Keratinocyte (primary cell): ENCODE measurements around the gene SYNDIG1. TPM values are rescaled to one million over a fixed set of nuclear protein-coding genes. Genes with fewer than 3 reads are reported as not detected.

Experiments used
- DNase-seq: peaks from one replicate; pipeline ENCODE4 v3.0.0-alpha.2; 2011; ENCODE audit warnings: low read depth, missing footprints, low spot score
- FAIRE-seq: peaks from 2 replicates; lab custom pipeline; 2011; peaks lifted over from hg19 to GRCh38; lab: Jason Lieb, UNC
- H2AFZ ChIP-seq: 2 replicates; pipeline ENCODE4 v1.6.0; 2012; ENCODE audit warnings: low read length, control low read depth, inconsistent platforms; ENCODE audit not compliant: control insufficient read depth
- H3K27ac ChIP-seq: 2 replicates; pipeline ENCODE4 v1.5.1; 2011; ENCODE audit warnings: low read length; ENCODE audit not compliant: control insufficient read depth, insufficient read depth
- H3K27me3 ChIP-seq: 3 replicates; pipeline ENCODE4 v1.6.0; 2011; ENCODE audit warnings: low read length; ENCODE audit not compliant: control insufficient read depth, insufficient read depth; ENCODE audit errors: extremely low read depth
- H3K36me3 ChIP-seq, 2 experiments: 2 replicates in 1 of 2; 3 replicates in 1 of 2; pipeline ENCODE4 v1.5.1; 2011; ENCODE audit warnings: low read length in 2 of 2, mild to moderate bottlenecking in 1 of 2; ENCODE audit not compliant: control insufficient read depth in 2 of 2, insufficient read depth in 2 of 2; ENCODE audit errors: extremely low read depth in 1 of 2
- H3K4me1 ChIP-seq: 3 replicates; pipeline ENCODE4 v1.5.1; 2011; ENCODE audit warnings: low read length; ENCODE audit not compliant: control insufficient read depth, insufficient read depth; ENCODE audit errors: extremely low read depth
- H3K4me2 ChIP-seq: 3 replicates; pipeline ENCODE4 v1.6.0; 2011; ENCODE audit warnings: low read depth, low read length; ENCODE audit not compliant: control insufficient read depth, insufficient read depth; ENCODE audit errors: extremely low read depth
- H3K4me3 ChIP-seq, 3 experiments: fragments of 200-600 bp in 1 of 3; sonication (generic) in 1 of 3; 2 replicates in 2 of 3; 3 replicates in 1 of 3; pipeline ENCODE4 v1.5.1; 2011 to 2016; ENCODE audit warnings: low read length in 3 of 3, mild to moderate bottlenecking in 3 of 3, control low read depth in 2 of 3, inconsistent platforms in 1 of 3, low read depth in 1 of 3, mixed read lengths in 1 of 3, mixed run types in 1 of 3, moderate library complexity in 1 of 3; ENCODE audit not compliant: control insufficient read depth in 2 of 3, insufficient read depth in 2 of 3; ENCODE audit errors: extremely low read depth in 1 of 3
- H3K79me2 ChIP-seq: 2 replicates; pipeline ENCODE4 v1.6.0; 2012; ENCODE audit warnings: low read length; ENCODE audit not compliant: control insufficient read depth, insufficient read depth
- H3K9ac ChIP-seq: 3 replicates; pipeline ENCODE4 v1.6.0; 2011; ENCODE audit warnings: low read length; ENCODE audit not compliant: control insufficient read depth, insufficient read depth; ENCODE audit errors: extremely low read depth
- H3K9me1 ChIP-seq: 3 replicates; pipeline ENCODE4 v1.6.0; 2011; ENCODE audit warnings: low read length; ENCODE audit not compliant: control insufficient read depth, insufficient read depth; ENCODE audit errors: extremely low read depth
- H3K9me3 ChIP-seq: 2 replicates; pipeline ENCODE4 v1.5.1; 2012; ENCODE audit warnings: low read depth, low read length; ENCODE audit not compliant: control insufficient read depth
- H4K20me1 ChIP-seq: 3 replicates; pipeline ENCODE4 v1.6.0; 2011; ENCODE audit warnings: low read length; ENCODE audit not compliant: control insufficient read depth, insufficient read depth; ENCODE audit errors: extremely low read depth
- EZH2 ChIP-seq: IDR thresholded peaks from one replicate; pipeline ENCODE4 v1.6.1; 2012; ENCODE audit warnings: inconsistent platforms, mild to moderate bottlenecking, low read length, moderate library complexity
- dilution Hi-C: fragments of 300-500 bp; cut with MboI; formaldehyde crosslinking; loops from one replicate; pipeline ENCODE4 v1.7.0; 2020; ENCODE audit warnings: low sequenced_read_pairs; ENCODE audit not compliant: extremely low pct_ligation_motif_present
- polyA plus RNA-seq, 5 experiments: library from polyadenylated mRNA; depleted of rRNA in 3 of 5; stranded (reverse) in 3 of 5; stranded (forward) in 1 of 5; unstranded in 1 of 5; fragments of >200 nt; gene quantifications; 1 replicate in 1 of 5; 2 replicates in 3 of 5; 3 replicates in 1 of 5; pipeline versions ENCODE4 v1.2.1 to v1.2.3, GENCODE V29; 2011 to 2012; ENCODE audit warnings: missing spikeins in 2 of 5, low read depth in 1 of 5, low replicate concordance in 1 of 5
- TF ChIP-seq, protein P1 (sequence below), 3 experiments: IDR thresholded peaks in 1 of 3; conservative IDR thresholded peaks in 1 of 3; optimal IDR thresholded peaks in 1 of 3; 2 replicates in 2 of 3; 3 replicates in 1 of 3; pipeline versions ENCODE3 to v1.5.1; 2011; ENCODE audit warnings: low read length in 3 of 3, mild to moderate bottlenecking in 3 of 3, moderate library complexity in 2 of 3, control low read depth in 1 of 3, inconsistent platforms in 1 of 3; ENCODE audit not compliant: insufficient read depth in 2 of 3; ENCODE audit errors: extremely low read depth in 1 of 3

Gene SYNDIG1
- polyA plus RNA-seq, 1 donor (not counting 4 experiments of a cell fraction or from before 2014, with no cell fraction given) = 0.38 TPM

DNA sequence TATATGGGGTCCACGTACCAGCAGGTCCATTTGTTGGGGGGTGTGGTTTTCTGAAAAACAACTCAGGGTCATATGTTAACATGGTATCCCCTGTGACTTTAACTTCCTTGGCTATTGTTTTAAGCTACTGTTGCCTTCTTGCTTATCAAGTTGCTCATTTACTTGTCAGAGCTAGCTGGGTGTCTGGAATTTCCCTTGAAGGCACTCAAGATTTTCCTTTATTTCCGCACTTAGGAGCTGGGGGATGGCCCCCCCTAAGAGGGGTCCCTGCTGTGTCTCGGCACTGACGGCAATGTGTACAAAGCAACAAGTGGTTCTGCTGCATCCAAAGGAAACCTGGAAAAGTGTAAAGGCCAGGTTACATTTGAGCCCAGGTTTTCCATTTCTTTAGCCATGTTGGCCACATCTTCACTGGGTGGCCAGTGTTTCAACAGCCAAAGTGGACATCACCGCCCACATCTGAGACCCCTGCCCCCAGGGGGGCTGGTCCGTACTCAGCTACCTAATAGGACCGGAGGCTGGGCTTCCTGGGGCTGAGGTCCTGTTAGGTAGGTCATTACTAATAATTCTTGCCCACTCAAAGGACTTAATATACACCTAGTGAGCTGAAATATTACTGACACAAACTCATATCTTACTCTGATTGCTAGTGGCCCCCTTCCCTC, 24.8 kb upstream of the SYNDIG1 start:
- no peak overlapping the region for H3K27ac ChIP-seq
- no peak for DNase-seq
- H3K4me3 ChIP-seq = no peak overlapping the region
- H3K79me2 ChIP-seq = no peaks in the 10 kb centered on the region
- TF ChIP-seq, protein P1, sequence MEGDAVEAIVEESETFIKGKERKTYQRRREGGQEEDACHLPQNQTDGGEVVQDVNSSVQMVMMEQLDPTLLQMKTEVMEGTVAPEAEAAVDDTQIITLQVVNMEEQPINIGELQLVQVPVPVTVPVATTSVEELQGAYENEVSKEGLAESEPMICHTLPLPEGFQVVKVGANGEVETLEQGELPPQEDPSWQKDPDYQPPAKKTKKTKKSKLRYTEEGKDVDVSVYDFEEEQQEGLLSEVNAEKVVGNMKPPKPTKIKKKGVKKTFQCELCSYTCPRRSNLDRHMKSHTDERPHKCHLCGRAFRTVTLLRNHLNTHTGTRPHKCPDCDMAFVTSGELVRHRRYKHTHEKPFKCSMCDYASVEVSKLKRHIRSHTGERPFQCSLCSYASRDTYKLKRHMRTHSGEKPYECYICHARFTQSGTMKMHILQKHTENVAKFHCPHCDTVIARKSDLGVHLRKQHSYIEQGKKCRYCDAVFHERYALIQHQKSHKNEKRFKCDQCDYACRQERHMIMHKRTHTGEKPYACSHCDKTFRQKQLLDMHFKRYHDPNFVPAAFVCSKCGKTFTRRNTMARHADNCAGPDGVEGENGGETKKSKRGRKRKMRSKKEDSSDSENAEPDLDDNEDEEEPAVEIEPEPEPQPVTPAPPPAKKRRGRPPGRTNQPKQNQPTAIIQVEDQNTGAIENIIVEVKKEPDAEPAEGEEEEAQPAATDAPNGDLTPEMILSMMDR (optimal IDR thresholded peaks at IDR 0.05 in 1 of 3, IDR thresholded peaks at IDR 0.05 in 1 of 3, conservative IDR thresholded peaks at IDR 0.05 in 1 of 3; ENCODE audit: extremely low read depth in 1 of 3, insufficient read depth in 2 of 3, low read length in 3 of 3) = no peak
- TF ChIP-seq EZH2 = no peak
- H2AFZ ChIP-seq = no peak overlapping the region
- H3K9me3 ChIP-seq = no peaks in the 10 kb centered on the region
- H3K4me1 ChIP-seq = no peaks in the 10 kb centered on the region
- H3K9ac ChIP-seq = no peak overlapping the region
- dilution Hi-C loops = no loop called here
- H4K20me1 ChIP-seq = no peaks in the 10 kb centered on the region
- peak; percentile 23 for FAIRE-seq
- H3K36me3 ChIP-seq = no peaks in the 10 kb centered on the region
- no peak overlapping the region for H3K4me2 ChIP-seq
- H3K9me1 ChIP-seq = no peaks in the 10 kb centered on the region
- H3K27me3 ChIP-seq = no peaks in the 10 kb centered on the region

DNA sequence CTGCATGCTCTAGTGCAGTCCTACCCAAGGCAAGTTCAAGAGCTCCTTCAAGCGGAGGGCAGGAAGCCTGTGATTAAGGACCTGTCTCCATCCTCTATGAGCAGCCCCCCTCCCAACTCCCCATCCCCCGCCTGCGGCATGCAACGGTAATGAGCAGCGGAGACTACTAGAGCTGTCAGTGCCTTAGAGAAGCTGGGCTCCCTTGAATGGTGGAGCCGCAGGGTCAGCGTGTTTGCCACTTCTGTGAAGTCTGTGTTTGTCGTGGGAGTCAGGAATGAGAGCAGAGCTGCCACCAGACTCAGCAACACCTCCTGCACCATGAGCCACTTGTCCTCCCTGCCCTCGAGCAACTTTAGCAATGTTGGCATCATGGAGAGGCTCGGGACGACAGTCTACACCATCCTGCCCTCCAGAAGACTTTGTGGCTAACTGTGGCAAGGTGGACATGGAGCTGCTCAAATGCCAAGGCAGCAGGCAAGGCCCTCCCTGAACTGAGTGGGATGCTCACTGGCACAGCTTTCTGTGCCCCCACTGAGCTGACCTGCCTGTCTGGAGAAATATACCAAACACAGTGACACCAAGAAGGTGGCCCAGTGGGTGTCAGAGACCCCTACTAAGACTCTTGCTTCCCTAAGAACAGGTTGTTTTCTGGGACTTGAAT, 23.8 kb upstream of the SYNDIG1 start:
- Histone ChIP-seq H3K4me1 (no peaks in the 10 kb centered on the region), H2AFZ (no peak overlapping the region), H3K27me3 (no peaks in the 10 kb centered on the region), H3K4me2 (no peak overlapping the region), H3K36me3 (no peaks in the 10 kb centered on the region), H4K20me1 (no peaks in the 10 kb centered on the region), H3K4me3 (no peak overlapping the region), H3K27ac (no peak overlapping the region), H3K9ac (no peak overlapping the region), H3K79me2 (no peaks in the 10 kb centered on the region), H3K9me3 (no peaks in the 10 kb centered on the region), H3K9me1 (no peaks in the 10 kb centered on the region)
- DNase-seq (no peak), FAIRE-seq (no peak)
- TF ChIP-seq EZH2 = no peak
- TF ChIP-seq, protein P1 (optimal IDR thresholded peaks at IDR 0.05 in 1 of 3, IDR thresholded peaks at IDR 0.05 in 1 of 3, conservative IDR thresholded peaks at IDR 0.05 in 1 of 3; ENCODE audit: extremely low read depth in 1 of 3, insufficient read depth in 2 of 3, low read length in 3 of 3) = no peak
- dilution Hi-C loops = no loop called here
